Trophoblast cell (in vitro differentiated cells and primary cell): ENCODE data around the gene WSCD2.

Source experiments
- DNase-seq, 2 donors: peaks; one replicate each; pipeline ENCODE4 v3.0.0-alpha.2; 2016
- H2AFZ ChIP-seq: 2 replicates; pipeline ENCODE4 v1.6.1; 2013; ENCODE audit warnings: low read length, moderate library complexity, mild to moderate bottlenecking; ENCODE audit not compliant: insufficient read depth, poor library complexity
- H2AK5ac ChIP-seq: 2 replicates; pipeline ENCODE4 v1.6.1; 2013; ENCODE audit warnings: mild to moderate bottlenecking, low read length
- H2BK120ac ChIP-seq: 2 replicates; pipeline ENCODE4 v1.6.1; 2013; ENCODE audit warnings: low read length, mild to moderate bottlenecking, moderate library complexity; ENCODE audit not compliant: insufficient read depth, poor library complexity
- H2BK12ac ChIP-seq: 2 replicates; pipeline ENCODE4 v1.6.1; 2013; ENCODE audit warnings: mild to moderate bottlenecking, low read length, moderate library complexity
- H2BK5ac ChIP-seq: 2 replicates; pipeline ENCODE4 v1.6.1; 2013; ENCODE audit warnings: low read length, low read depth, moderate library complexity, mild to moderate bottlenecking; ENCODE audit not compliant: poor library complexity
- H3K14ac ChIP-seq: 2 replicates; pipeline ENCODE4 v1.6.1; 2013; ENCODE audit warnings: mild to moderate bottlenecking, low read length
- H3K18ac ChIP-seq: 2 replicates; pipeline ENCODE4 v1.6.1; 2013; ENCODE audit warnings: mild to moderate bottlenecking, low read length
- H3K23ac ChIP-seq: 2 replicates; pipeline ENCODE4 v1.6.1; 2013; ENCODE audit warnings: low read length
- H3K27ac ChIP-seq: 2 replicates; pipeline ENCODE4 v1.5.1; 2013; ENCODE audit warnings: low read depth, mild to moderate bottlenecking, inconsistent platforms, low read length, moderate library complexity
- H3K27me3 ChIP-seq: 2 replicates; pipeline ENCODE4 v1.6.1; 2013; ENCODE audit warnings: inconsistent platforms, mild to moderate bottlenecking, low read length, moderate library complexity; ENCODE audit not compliant: insufficient read depth
- H3K36me3 ChIP-seq, 2 experiments: 1 replicate in 1 of 2; 2 replicates in 1 of 2; pipeline ENCODE4 v1.6.1; 2013; ENCODE audit warnings: low read length in 2 of 2, mild to moderate bottlenecking in 2 of 2, moderate library complexity in 1 of 2; ENCODE audit not compliant: insufficient read depth in 2 of 2, control insufficient read depth in 1 of 2
- H3K4ac ChIP-seq: 2 replicates; pipeline ENCODE4 v1.6.1; 2013; ENCODE audit warnings: low read depth, mild to moderate bottlenecking, low read length, moderate library complexity
- H3K4me1 ChIP-seq, 2 experiments: 1 replicate in 1 of 2; 2 replicates in 1 of 2; pipeline ENCODE4 v1.6.1; 2013; ENCODE audit warnings: low read length in 2 of 2, mild to moderate bottlenecking in 2 of 2, moderate library complexity in 1 of 2; ENCODE audit not compliant: insufficient read depth in 2 of 2, control insufficient read depth in 1 of 2
- H3K4me2 ChIP-seq: 2 replicates; pipeline ENCODE4 v1.6.1; 2013; ENCODE audit warnings: inconsistent platforms, mild to moderate bottlenecking, low read length, moderate library complexity
- H3K4me3 ChIP-seq: 2 replicates; pipeline ENCODE4 v1.5.1; 2013; ENCODE audit warnings: mild to moderate bottlenecking, low read depth, low read length, inconsistent platforms
- H3K79me1 ChIP-seq: one replicate; pipeline ENCODE4 v1.6.1; 2013; ENCODE audit warnings: low read length
- H3K79me2 ChIP-seq: 2 replicates; pipeline ENCODE4 v1.6.1; 2013; ENCODE audit warnings: low read length, mild to moderate bottlenecking; ENCODE audit not compliant: control insufficient read depth, insufficient read depth, poor library complexity
- H3K9ac ChIP-seq: 2 replicates; pipeline ENCODE4 v1.6.1; 2013; ENCODE audit warnings: mild to moderate bottlenecking, low read length
- H3K9me3 ChIP-seq: 2 replicates; pipeline ENCODE4 v1.6.1; 2013; ENCODE audit warnings: low read depth, mild to moderate bottlenecking, control low read depth, inconsistent platforms, low read length; ENCODE audit not compliant: insufficient read depth
- H4K12ac ChIP-seq: 2 replicates; pipeline ENCODE4 v1.6.1; 2013; ENCODE audit warnings: low read depth, mild to moderate bottlenecking, low read length, moderate library complexity
- H4K8ac ChIP-seq: 2 replicates; pipeline ENCODE4 v1.6.1; 2013; ENCODE audit warnings: low read depth, mild to moderate bottlenecking, low read length, moderate library complexity
- H4K91ac ChIP-seq: one replicate; pipeline ENCODE4 v1.6.1; 2013; ENCODE audit warnings: low read depth, mild to moderate bottlenecking, low read length, moderate library complexity
- WGBS: extraction: QIAGEN DNeasy Blood & Tissue Kit; methylation state at CpG from one replicate; pipeline ENCODE4 v1.1.7; 2013; ENCODE audit warnings: missing lambda C conversion rate; ENCODE audit not compliant: insufficient read length, insufficient coverage; ENCODE audit errors: extremely low coverage; 5-methylcytosine and 5-hydroxymethylcytosine counted together

Gene WSCD2

GRCh38 chr12:108231909-108232434, 102.9 kb downstream of the WSCD2 start:
- Histone ChIP-seq H3K79me1 (no peaks in the 10 kb centered on the region), H4K12ac (no peak overlapping the region), H3K18ac (no peak overlapping the region), H3K23ac (no peak overlapping the region), H2BK120ac (no peak overlapping the region), H4K91ac (no peak overlapping the region), H3K4me3 (no peak overlapping the region), H3K4me2 (no peak overlapping the region), H2BK12ac (no peak overlapping the region), H3K4me1 (no peaks in the 10 kb centered on the region), H3K36me3 (no peaks in the 10 kb centered on the region), H2AK5ac (no peak overlapping the region), H3K9me3 (peaks cover 1% of the 10 kb centered on the region), H3K27me3 (no peaks in the 10 kb centered on the region), H3K27ac (no peak overlapping the region), H3K9ac (no peak overlapping the region), H3K79me2 (no peaks in the 10 kb centered on the region), H2AFZ (no peak overlapping the region), H4K8ac (no peak overlapping the region), H2BK5ac (no peak overlapping the region), H3K14ac (no peak overlapping the region), H3K4ac (no peak overlapping the region)
- no CpG with 5 or more reads among the region's 6 CpGs for WGBS
- no peak for DNase-seq

DNA sequence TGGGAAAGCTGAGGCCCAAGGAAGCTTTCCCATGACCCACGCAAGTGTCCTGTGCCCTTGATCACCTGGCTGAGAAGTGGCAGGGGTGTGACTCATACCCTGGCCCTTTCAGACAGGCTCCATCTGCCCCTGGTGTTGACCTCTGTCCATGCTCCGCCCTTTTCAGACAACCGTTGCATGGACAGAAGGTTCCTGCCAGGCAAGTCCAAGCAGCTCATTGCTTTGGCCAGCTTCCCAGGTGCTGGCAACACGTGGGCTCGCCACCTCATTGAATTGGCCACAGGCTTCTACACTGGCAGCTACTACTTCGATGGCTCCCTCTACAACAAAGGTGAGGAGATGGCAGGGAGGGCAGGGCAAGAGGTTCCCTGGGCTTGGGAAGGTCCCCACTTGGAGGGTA, 103.5 kb downstream of the WSCD2 start:
- no peak overlapping the region for H4K91ac ChIP-seq
- no CpG with 5 or more reads among the region's 6 CpGs for WGBS
- H3K4me3 ChIP-seq, result no peak overlapping the region
- no peaks in the 10 kb centered on the region for H3K36me3 ChIP-seq
- H2AK5ac ChIP-seq, result no peak overlapping the region
- H2BK120ac ChIP-seq, result no peak overlapping the region
- H3K79me1 ChIP-seq, result no peaks in the 10 kb centered on the region
- H3K27me3 ChIP-seq, result no peaks in the 10 kb centered on the region
- H3K4me1 ChIP-seq, result no peaks in the 10 kb centered on the region
- H3K14ac ChIP-seq, result no peak overlapping the region
- H4K8ac ChIP-seq, result no peak overlapping the region
- H3K27ac ChIP-seq, result no peak overlapping the region
- H3K9me3 ChIP-seq, result peaks cover 1% of the 10 kb centered on the region
- H3K23ac ChIP-seq, result no peak overlapping the region
- no peak overlapping the region for H4K12ac ChIP-seq
- no peak overlapping the region for H2BK12ac ChIP-seq
- H3K4ac ChIP-seq, result no peak overlapping the region
- H2AFZ ChIP-seq, result no peak overlapping the region
- no peak for DNase-seq
- H2BK5ac ChIP-seq, result no peak overlapping the region
- H3K4me2 ChIP-seq, result no peak overlapping the region
- no peaks in the 10 kb centered on the region for H3K79me2 ChIP-seq
- no peak overlapping the region for H3K9ac ChIP-seq
- H3K18ac ChIP-seq, result no peak overlapping the region

DNA sequence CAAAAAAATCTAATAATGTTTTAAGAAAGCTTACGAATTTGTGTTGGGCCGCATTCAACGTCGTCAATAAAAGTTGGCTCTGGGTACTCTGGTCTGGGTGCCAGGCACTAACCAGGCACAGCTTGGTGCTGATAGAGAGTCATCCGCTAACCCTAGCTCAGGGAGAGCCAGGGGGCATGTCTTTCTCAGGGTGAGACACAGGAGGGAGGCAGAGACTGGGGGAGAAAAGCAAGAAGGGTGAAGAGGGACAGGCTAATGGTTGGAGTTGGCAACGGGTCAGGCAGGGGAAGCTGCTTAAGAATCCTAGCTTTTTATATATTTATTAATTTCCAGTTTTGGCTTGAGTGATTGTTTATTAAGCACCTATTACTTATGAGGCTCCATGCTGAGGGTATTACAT, 105.1 kb downstream of the WSCD2 start:
- no peak overlapping the region for H3K4ac ChIP-seq
- H3K4me1 ChIP-seq, result no peaks in the 10 kb centered on the region
- H2BK12ac ChIP-seq, result no peak overlapping the region
- no peak overlapping the region for H3K4me2 ChIP-seq
- H3K9me3 ChIP-seq, result peaks cover 1% of the 10 kb centered on the region
- H2BK120ac ChIP-seq, result no peak overlapping the region
- no peak overlapping the region for H3K18ac ChIP-seq
- H3K27ac ChIP-seq, result no peak overlapping the region
- no peak overlapping the region for H4K8ac ChIP-seq
- no peak overlapping the region for H3K9ac ChIP-seq
- no peak overlapping the region for H2AFZ ChIP-seq
- no peak overlapping the region for H2AK5ac ChIP-seq
- WGBS, result no CpG with 5 or more reads among the region's 6 CpGs
- no peak overlapping the region for H4K12ac ChIP-seq
- no peak overlapping the region for H3K4me3 ChIP-seq
- no peak overlapping the region for H3K14ac ChIP-seq
- H3K36me3 ChIP-seq, result no peaks in the 10 kb centered on the region
- no peaks in the 10 kb centered on the region for H3K79me2 ChIP-seq
- no peak overlapping the region for H3K23ac ChIP-seq
- no peak for DNase-seq
- H2BK5ac ChIP-seq, result no peak overlapping the region
- no peaks in the 10 kb centered on the region for H3K27me3 ChIP-seq
- no peak overlapping the region for H4K91ac ChIP-seq
- H3K79me1 ChIP-seq, result no peaks in the 10 kb centered on the region

DNA sequence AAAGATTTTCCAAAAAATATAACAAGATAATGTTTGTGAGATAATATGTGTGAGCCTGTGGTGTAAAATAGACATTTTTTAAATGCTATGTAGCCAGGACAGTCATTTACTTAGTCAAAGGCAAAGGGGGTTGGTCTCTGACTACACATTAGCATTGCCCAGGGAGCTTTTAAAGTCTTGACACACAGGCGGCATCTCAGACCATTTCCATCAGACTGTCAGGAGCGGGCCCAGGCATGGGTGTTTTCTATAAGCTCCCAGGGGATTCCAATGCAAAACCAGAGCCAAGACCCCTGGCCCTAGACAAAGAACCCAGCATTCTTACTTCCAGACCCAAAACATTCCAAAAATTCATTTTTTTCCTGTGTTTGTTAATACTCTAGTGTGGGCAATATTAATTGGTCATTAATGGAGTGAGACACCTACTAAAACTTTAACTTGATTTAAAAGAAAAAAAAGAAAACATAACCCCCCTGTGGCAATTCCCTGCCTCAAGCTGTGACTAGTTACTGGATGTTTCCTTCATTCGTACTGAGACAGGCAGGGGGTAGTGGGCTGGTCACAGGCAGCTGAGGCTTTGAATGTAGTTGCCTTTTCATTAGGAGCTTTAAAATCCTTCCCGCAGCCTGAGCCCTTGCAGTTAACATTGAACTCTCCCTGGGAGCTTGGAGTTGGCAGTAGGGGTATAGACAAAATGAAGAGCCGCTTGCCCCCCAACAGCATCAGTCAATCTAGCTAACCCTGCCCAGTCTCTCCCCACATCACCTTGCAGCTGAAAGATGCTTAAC, 106.3 kb downstream of the WSCD2 start:
- Histone ChIP-seq H3K4me1 (no peaks in the 10 kb centered on the region), H2AK5ac (no peak overlapping the region), H3K9me3 (peaks cover 1% of the 10 kb centered on the region), H4K91ac (no peak overlapping the region), H3K23ac (no peak overlapping the region), H3K18ac (no peak overlapping the region), H4K12ac (no peak overlapping the region), H4K8ac (no peak overlapping the region), H3K79me2 (no peaks in the 10 kb centered on the region), H2AFZ (no peak overlapping the region), H3K27me3 (no peaks in the 10 kb centered on the region), H2BK120ac (no peak overlapping the region), H3K36me3 (no peaks in the 10 kb centered on the region), H3K79me1 (no peaks in the 10 kb centered on the region), H3K4me2 (no peak overlapping the region), H3K27ac (no peak overlapping the region), H3K9ac (no peak overlapping the region), H3K4ac (no peak overlapping the region), H2BK12ac (no peak overlapping the region), H3K14ac (no peak overlapping the region), H2BK5ac (no peak overlapping the region), H3K4me3 (no peak overlapping the region)
- no CpG with 5 or more reads among the region's 5 CpGs for WGBS
- peak in 1 of 2 donors; percentile 13 for DNase-seq
